GM19452 (cell line): ENCODE data around the gene FBXO40.

Experiments
- ATAC-seq: cut with Tn5 transposase; IDR thresholded peaks from one replicate; pipeline ENCODE4 v1.9.1; 2021; ENCODE audit not compliant: unreplicated experiment

The FBXO40 gene

DNA sequence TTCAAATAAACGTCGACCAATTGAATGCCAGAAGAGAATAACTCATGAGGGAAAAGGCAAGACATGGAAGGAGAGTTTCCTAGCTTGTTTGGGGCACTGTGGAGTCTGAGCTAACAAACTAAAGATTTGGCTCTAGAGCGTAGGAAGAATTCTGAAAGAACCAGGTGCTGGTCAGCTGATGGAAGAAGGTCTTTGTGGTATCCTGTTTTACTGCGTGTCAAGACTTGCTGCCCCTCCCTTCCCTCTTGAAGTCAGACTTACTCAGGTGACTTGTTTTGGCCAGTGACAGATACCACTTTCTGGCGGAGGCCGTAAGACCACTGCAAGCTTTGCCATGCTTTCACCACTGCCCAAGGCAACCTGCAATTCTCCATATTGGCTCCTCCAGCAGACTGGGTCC, 68.2 kb downstream of the FBXO40 start:
- no peak for ATAC-seq

DNA sequence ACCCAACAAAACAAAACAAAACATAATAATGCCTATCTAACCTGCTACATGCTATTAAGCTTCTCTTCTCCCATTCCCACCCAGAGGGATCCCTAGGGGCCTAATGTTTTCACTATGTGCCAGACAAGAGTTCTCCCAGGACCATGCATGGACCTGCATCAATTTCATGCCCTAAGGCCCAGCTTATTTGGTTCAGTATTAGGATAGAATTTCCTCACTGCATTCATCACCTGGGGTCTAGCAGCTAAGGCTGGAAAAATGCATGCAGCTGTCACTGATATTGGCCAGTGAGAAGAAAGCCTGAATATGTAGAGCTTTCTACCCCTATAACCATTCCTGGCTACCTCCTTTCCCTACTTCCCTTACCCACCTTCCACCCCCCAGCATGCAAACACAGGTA, 69.6 kb downstream of the FBXO40 start:
- ATAC-seq = no peak

DNA sequence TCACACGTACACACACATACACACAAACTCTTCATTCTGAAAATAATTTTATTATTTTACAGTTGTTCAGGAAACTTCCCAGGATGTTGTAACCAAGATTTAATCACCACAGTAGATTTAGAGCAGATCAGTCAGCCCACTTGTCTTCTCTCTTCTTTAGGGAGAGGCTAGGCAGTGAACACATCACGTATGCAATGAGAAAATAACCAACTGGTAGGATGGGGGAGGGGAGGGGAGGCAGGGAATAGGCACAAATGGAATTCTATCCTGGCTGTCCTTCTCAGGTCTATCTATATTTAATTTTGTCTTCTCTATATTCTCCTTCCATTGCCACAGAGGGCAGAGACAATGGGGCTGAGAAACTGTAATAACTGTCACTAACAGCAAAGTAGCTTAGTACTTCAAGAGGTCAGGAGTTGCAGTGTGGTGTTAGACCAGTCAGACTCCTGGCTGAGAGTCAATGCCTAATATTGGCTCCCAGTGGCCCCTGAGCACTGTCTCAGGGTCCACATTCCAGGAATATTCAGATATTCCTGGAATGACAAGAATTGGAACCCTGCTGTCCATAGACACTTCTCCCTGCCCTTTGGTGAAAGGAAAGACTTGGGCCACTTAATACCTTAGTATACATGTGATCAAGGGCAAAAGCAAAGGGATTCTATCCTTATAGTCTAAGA, 70.1 kb downstream of the FBXO40 start:
- no peak for ATAC-seq

DNA sequence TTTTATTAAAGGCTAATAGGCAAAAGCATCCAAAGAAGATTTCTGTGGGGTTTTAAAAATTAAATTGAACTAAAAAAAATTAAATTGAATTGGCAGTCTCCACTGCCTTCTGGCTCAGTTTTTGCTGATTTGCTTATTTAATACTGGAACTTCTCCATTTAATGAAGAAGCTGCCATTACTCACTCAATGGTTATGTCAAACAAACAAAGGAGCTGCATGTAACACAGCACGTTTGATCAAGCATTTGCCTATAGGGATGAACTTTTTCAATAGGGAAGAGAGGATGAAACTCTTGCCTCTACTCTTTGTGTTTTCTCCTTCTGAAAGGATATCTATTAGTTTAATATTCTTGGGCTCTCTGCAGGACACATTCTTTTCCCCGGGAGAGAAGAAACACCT, 72.3 kb downstream of the FBXO40 start:
- no peak for ATAC-seq

DNA sequence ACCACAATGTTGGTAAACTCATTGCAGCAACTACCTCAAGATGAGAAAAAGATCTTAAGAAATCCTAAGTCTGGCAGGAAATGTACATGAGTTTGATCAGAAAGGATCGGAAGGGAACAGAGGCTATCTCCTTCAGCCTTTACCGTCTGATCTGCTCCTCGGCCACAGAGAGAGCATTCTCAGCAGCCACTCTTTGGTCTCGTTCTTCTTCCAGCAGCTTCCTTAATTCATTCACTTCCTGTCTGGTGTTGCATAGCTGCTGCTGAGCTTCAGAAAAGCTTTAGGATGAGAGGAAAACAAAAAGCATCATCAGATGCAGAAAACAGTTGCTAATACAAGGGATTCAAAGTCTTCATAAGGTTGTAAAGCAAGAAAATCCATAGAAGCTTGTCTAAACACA, 74.2 kb downstream of the FBXO40 start:
- ATAC-seq = no peak

DNA sequence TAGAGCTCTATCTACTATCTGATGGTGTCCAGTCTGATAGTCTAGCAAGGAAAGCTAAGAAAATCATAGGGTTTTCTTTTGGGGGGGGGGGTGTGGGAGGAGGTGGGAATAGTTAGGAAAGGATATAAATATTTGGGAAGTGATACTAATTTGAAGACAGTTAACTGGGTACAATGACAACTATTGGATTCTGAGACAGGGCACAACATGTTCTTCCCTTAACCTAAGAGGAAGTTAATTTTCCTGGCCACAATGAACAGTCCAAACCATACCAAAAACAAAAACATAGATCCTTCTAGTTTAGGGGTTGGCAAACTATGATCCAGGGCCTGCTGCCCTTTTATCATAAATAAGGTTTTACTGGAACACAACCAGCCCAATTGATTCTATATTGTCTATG, 77.5 kb downstream of the FBXO40 start:
- no peak for ATAC-seq

DNA sequence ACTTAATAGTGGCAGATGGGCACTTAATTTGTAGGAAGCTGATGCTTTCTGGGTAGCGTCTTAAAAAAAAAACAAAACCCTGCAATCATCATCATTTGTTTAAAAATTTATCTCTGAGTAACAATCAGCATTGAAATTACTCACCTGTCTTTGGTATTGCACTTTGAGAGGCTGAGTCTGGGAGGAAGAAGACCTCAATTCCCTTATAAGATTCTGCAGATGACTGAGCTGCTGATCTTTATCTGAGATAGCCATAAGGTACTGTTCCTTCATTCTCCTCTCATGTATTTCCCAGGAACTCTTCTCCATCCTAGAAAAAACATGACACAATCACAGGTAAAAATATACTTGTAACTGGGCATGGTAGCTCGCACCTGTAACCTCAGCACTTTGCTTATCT, 84.0 kb downstream of the FBXO40 start:
- ATAC-seq = no peak
